Measurements from ENCODE around the gene GOLGA7B. TPM values are rescaled to one million over a fixed set of nuclear protein-coding genes. Genes with fewer than 3 reads are reported as not detected.

Gene GOLGA7B
- 0.23 TPM for polyA plus RNA-seq (ENCODE audit: insufficient read length)

DNA sequence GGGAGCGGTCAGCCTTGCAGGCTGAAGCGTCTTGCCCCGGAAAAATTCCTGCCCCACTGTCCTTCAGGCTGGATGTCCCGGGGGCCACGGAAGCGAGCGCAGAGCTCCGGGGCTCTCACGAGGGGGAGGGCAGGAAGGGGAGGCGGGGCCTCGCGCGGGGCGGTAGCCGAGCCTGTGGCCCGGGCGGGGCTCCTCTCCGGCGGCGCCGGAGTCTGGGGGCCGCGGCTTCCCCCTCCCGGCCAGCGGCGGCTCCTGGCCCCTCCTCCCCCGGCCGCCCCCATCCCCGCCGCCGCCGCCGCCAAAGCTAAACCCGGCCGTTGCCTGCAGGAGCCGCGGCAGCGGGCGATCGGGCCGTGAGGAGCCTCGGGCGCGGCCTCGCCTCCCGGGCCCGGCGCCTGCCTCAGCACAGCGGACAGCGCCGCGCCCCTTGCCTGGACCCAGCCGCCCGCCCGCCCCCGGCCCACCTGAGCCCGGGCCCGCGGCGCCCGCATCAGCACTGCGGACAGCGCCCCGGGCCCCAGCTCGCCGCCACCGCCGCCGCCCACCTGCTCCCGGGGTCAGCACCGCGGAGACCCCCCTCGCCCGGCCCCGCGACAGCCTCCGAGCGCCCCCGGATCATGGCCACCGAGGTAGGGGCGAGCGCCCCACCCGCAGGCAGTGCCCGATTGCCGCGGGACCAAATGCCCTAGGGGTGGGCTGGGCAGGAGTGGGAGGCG lies at the start of gene GOLGA7B:
Gene GOLGA7B (plus strand): TSS at position 157 of the 716 bp plus-strand sequence. CDS start 461 bp downstream, at position 618.
- DNase-seq = peak; percentile 53

DNA sequence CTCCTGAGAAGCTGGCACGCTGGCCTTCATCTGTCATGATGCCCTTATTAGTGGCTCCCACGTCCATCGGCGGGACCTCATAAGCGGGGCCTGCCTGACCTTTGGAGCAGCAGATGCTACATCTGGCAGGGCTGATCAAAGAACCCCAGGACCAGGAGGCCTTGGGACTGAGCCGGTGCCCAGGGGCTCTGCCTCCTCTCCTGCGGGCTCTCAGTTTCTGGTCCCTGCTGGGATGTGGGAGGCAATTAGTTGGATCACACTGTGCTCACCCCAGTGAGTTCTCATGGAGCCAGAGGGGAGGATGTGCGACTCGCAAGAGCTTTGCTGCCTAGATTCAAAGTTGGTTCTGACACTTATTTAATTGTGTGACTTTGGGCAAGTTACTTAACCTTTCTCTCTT lies 49.2 kb upstream of the GOLGA7B start:
- DNase-seq = no peak

DNA sequence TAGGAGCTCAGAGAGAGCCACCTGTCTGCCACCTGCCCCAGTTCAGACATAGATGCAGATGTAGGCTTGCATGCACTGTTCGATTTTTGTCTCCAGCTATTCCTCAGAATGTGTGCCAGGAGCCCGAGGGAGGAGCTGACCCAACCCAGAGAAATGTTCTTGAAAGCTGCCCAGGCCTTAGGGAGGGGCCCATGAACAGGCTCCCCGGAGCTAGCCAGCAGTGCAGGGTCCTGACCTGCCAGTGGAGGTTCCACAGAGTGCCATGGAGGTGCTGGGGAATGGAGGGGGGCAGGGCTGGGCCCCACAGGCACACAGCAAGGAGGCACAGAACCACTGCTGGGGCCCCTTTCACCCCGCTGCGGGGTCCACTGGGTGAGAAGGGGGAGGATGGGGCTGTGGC lies 48.2 kb upstream of the GOLGA7B start:
- DNase-seq = no peak

DNA sequence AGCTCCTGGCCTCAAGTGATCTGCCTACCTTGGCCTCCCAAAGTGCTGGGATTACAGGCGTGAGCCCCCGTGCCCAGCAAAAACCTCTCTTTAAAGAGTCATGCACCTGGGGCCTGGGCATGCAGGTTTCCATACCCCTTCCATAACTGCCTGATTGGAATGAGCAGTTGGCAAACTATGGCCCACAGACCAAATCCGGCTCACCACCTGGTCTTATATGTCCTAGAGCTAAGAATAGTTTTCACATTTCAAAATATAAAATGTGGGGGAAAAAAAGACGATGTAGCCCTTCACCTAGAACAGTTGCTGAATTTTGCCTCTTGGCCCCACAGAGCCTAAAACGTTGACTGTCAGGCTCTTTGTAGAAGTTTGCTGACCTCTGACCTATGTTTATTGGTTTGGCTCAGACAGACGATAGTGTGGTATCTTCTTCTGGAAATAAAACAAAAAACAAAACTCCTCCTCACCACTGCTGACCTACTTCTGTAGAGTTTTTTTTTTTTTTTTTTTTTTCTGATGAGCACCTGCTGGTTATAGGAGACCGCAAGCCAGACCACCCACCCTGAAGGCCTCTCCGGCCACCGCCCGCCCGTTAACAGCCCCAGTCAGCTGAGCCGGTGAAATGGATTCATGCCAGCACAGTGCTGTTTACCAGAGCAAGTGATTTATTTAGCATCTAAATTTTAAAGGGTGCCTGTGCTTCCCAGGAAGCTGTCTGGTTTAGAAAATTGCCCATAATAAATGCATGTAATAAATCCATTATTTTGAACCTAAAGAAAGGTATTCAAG lies 44.4 kb upstream of the GOLGA7B start:
- no peak for DNase-seq

DNA sequence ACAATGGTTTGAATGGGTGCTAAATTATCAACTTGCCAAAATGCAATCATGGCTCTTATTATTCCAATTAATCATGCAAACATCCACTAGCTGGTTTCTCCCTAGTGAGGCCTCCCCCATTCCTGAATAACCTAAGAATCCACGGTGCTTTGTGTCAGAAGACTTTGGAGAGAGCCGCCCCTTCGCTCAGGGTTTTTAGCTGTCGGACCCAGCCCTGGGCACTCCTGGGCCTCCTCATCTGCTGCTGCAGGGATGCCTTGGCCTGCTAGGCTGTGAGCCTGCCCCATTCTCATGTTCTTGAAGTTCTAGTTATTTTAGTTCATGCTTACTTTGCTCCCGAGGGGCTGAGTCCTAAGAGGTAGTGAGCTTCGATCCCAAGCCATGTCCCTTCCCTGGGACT lies 43.7 kb upstream of the GOLGA7B start:
- no peak for DNase-seq

DNA sequence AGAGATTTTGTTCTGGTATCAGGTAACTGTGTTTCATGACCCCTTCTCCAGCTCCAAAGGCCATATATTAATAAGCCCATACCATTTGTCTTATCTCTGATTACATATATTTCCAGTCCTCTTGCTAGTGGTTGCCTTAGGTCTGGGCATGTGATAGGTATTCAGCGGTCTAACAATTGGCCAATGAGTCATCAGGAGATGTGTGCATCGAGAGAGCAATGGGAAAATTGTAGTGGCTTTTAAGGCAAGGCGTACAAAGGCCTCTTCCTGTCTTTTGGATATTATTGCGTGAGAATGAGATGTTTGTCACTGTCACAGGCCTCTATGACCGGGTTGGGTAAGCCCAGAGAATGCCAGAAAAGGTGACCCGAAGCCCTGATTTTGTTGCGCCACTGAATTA lies 39.2 kb upstream of the GOLGA7B start:
- DNase-seq = no peak

DNA sequence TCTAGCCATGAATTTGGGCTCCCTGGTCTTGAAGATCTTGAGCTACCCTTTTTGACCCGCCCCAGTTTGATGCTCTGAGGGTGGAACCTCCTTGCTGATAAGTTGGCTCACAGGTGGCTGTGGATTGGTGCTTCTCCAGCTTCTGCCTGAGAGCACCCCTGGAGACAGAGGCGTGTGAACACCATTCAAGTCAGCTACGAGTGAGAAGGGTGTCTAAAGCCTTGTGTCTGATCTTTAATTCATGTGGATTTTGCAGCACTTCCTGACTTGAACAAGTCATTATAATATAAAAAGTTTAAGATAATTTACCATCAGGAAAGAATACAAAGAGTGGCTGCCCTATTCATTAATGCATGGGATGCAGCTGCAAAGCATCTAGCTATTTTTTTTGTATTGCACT lies 37.7 kb upstream of the GOLGA7B start:
- DNase-seq = no peak

DNA sequence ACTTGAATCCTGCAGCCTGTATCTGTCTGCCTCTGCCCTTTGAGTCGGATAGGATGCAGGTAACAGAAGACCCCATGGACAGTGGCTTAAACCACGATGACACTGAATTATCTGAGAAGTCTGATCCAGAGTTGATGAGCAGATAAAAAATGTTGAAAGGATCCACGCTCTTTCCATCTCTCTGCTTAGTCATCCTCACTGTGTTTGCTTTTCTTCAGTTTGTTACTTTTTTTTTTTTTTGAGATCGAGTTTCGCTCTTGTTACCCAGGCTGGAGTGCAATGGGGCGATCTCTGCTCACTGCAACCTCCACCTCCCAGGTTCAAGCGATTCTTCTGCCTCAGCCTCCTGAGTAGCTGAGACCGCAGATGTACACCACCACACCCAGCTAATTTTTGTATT lies 36.9 kb upstream of the GOLGA7B start:
- DNase-seq = no peak

DNA sequence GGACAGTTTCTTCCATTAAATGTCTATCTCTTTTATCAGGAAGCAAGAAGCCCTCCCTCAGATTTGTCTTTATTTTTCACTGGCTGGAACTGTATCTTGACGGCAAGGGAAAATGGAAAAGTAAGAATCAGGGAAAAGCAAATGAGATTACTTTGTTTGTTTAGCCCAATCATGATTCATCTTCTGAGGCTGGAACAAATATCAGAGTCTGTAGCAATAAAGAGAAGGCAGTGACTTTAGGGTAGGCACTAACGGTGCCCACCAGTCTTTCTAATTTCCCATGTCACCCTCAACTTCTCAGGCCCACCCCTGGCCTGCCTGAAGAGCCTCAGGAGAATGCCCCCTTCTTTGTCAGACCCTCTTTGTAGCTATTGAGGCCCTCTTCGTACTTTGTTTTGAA lies 36.3 kb upstream of the GOLGA7B start:
- DNase-seq = no peak

DNA sequence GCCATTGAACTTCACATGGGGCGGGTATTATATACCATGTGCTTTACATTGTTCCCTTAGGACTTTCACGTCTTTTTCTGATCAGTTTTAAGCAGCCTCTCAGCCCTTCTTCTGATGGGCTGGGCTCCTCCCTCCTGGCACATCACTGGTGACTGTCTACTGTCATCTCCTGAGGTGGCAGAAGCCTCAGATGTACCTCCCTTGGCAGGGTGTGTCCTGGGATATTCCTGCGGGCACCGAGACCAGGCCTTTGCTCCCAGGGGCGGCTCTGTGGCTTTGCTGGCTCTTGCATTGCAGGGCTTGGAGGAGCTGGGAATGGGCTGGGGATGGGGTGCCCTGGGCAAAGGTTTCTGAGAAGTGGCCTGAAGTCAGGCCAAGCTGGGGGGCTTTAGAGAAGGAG lies 34.6 kb upstream of the GOLGA7B start:
- DNase-seq = no peak

DNA sequence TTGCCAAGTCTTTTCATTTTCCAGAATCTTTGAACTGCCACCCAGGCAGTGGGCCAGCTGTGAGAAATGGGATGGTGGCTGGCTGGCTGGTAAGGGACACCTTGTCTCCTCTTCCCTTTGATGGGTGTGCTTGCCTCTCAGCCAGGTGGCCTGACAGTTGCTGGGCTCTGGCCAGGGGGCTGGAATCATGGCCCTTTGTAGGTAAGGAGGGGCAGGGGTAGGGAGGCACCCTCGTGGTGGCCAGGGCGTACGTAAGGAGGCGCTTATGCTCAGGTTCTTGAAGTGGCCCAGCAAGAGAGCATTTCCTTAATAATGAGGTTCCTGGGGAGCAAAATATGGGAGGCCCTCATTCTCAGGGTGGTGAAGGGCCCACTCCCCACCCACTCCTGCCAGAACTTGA lies 33.0 kb upstream of the GOLGA7B start:
- DNase-seq = no peak

DNA sequence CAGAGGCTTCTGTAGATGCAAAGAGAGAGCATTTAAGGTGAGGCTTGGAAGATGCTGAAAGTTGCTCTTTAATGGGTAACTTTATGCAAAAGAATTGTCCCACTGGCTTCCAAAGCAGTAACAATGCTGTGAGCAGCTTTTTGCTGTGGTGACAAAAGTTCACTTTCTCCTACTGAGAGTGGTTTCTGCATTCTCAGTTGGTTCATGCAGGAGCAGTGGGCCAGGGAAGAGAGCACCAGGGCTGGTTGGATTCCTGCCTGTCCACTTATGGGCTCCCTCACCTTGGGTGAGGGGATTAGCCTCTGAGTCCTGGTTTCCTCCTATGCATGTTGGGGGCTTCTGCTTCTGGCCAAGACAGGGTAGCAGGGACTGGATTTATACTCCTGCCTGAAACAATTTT lies 31.1 kb upstream of the GOLGA7B start:
- DNase-seq = no peak

DNA sequence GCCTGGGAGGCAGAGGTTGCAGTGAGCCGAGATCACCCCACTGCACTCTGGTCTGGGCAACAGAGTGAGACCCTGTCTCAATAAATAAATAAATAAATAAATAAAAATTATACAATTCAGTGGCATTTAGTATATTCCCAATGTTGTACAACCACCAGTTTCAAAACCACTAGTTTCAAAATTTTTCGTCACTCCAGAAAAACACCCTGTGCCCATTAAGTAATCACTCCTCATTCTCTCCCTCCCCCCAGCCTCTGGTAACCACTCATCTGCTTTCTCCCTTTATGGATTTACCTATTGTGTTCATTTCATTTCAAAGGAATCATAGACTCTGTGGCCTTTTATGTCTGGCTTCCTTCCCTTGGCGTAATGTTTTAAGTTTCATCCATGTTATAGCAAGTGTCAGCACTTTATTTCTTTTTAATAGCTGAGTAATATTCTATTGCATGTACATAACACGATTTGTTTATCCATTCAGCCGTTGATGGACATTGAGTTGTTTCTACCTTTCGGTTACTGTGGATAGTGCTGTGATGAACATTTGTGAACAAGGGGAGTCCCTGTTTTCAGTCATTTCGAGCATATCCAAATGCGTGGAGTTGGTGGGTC lies 29.4 kb upstream of the GOLGA7B start:
- no peak for DNase-seq

DNA sequence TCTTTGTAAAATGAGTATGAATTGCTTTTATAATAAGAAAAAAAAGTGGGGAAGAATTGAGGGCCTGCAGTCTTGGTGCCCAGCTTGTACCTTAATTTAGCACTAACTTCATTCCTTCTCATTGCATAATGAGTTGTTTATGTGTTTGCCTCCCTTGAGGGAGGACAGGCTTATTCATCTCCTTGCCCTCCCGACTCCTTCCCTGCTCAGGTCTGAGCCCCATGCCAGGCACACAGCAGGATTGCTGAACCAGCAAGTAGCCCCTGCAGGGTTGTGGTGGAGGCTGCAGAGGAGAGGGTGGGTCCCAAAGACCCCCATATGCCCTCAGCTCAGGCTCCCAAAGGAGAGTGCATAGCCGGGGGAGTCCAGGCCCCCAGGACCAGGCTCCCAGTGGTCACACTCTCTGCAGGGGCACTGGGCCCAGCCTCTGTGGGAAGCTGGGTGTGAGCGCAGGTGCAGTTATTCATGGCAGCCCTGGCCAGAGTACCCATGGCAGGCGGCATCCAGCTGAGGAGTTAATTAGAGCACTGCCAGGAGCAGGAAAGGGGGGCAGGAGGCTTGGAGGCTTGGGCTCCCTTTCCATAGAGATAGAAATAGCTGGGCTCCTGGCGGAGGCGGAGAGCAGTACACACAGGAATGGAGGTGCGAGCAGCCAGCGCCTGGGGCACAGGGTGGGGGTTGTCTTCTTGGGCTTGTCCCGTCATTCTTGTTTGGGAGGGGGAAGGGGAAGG lies 28.2 kb upstream of the GOLGA7B start:
- no peak for DNase-seq

DNA sequence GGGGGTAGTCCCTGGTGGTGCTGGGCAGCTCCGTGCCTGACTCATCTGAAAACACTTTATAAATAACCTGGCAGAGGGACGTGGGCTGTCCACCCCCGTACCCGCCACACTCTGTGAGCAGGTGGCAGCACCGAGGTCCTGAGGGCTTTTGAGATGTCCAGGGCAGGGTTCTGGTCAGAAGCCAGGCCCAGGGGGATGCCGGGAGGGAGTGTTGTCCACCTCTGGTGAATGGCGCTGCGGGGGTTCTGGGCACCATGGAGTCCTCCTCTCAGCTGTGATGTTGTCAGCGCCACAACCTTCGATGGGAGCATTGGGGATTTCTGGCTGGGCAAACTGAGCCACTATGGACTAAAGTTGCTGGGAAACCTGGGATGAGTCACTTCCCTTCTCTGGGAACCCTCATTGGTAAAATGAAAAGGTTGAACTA lies 27.4 kb upstream of the GOLGA7B start:
- no peak for DNase-seq

DNA sequence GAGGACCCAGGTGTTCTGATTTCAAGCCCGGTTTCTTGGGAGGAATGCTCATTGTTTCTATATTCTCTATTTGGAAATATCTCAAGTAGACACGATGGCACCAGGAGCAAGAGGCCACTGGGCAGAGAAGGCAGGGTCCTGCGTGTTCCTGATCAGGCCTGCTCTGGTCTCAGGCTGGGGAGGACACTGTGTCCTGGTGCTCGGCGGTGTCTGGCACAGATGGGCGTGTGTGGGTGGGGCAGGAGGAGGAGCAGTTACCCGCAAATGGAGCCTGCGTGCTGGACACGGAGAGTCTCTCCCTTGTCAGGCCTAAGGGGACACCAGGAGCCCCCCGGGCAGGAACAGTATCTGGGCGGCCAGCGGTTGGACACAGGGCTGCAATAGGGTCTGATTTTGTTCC lies 25.9 kb upstream of the GOLGA7B start:
- DNase-seq = no peak

DNA sequence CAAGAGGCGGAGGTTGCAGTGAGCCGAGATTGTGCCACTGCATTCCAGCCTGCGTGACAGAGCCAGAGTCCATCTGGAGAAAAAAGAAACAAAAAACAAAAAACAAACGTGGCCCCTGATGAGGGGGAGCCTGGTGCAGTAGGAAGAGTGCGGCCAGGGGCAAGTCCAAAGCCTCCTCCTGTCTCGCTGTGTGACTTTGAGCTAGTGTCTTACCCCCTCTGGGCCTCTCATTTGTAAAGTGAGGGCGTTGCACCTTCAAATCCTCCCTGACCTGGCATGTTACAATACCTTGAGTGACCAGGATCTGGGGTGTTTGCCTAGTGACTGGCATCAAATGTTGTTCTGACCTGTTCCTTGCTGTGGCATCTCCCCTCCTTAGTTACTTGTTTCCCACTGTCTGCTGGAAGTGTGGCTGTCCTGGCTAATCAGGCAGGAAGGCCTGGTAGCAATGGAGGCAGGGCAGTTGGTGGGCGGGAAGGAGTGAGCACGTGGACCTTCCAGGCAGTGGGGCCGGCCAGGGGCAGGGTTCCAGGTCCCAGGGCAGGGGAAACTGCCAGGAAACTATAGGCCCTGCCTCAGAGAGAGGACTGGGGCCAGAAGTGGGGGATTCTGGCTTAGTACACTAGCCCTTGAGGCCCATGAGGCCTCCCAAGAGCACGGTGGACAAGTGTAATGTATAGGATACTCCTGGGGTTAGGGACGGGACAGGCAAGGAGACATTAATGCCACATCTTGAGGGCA lies 24.5 kb upstream of the GOLGA7B start:
- peak; percentile 28 for DNase-seq

DNA sequence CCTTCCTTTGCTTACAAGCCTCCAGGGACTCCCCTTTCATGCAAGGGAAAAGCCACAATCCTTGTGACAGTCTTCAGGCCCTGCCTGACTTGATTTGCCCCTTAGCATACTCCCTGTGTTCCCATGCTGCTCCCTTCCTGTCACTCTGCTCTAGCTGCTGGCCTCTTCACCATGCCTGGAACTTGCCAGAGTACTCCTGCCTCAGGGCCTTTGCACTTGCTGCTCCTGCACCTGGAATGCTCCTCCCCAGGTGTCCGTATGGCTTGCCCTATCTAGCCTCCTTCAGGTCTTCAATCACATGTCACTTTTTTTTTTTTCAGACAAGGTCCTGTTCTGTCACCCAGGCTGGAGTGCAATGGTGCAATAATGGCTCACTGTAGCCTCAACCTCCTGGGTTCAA lies 22.8 kb upstream of the GOLGA7B start:
- DNase-seq = no peak

DNA sequence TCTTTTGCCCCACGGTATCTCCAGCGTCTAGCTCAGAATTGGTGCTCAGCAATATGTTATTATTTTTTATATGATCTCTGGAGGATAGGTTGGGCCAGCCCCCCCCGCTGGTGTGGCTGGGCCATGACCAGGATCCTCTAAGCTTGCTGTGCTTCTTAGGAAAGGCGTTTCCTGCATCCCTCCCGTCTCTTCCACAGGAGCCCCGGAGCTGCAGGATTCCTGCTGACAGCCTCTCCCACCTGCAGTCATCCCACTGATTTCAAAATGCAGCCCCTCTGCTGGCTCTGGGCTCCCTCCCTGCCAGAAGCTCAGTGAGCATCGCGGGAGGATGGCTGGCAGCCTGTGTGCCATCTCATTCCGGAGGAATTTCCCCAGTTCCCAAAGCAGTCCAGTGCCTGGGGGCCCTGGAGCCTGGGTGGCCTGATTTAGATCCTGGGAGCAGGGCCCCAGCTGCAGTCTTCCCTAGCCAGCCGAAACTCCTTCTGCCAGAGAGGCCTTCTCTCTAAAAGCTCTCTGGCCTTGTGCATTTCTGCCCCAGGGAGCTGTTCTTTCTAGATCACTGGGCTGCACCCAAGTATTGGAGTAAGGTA lies 21.8 kb upstream of the GOLGA7B start:
- DNase-seq = no peak

DNA sequence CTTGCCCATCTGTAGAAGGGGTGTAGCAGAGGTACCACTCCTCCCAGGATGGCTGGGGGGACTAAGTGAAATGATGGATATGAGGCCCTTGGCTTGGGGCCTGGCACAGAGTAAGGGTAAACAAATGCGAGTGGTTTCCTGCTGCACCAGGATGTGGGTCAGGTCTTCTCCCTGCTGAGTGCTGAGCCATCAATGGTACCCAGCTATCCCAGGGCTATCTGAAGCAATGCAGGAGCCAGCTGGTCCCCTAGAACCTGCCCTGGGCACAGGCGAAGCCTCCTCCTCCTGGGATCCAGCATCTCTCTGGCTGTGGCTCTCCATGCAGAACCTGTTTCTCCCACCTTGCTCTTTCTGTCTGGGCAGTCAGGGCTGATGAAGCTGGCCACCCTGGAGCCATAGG lies 20.9 kb upstream of the GOLGA7B start:
- no peak for DNase-seq

DNA sequence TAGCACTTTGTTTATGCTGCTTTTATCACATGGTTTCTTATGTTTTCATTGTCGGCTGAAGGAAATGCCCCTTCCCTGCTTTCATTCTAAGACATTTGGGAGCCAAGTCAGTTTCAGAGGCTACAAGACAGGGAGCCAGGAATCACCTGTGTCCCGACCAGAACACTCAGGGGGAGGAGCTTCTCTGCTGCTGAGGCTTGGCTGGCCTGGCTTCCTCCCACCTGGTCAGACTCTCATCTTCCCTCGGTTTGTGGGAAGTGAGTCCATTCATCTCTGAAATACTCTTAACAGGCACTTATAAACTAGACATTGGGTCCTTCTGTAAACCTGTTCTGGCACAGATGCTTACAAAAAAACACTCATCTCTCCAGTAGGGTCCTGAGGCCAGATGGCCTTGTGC lies 19.6 kb upstream of the GOLGA7B start:
- no peak for DNase-seq

DNA sequence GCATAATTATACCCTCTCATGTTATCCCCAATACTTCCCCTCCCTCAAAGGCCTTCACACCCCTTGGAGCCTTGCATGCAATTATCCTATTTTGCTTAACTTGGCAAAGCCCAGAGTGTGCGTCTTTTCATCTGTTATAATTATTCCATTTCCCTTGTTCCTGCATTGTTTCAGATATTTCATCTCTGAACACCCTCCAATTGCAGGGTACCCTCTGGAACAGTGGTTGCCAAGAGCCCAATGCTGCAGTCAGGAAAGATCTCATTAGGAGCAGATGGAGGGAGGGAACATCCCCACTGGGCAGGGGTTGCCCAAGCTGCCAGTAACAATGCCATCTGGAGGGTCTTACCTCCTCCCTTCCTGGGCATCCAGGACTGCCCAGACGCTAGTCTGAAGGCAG lies 18.4 kb upstream of the GOLGA7B start:
- DNase-seq = no peak

All from hindlimb muscle (tissue), 1 donor.